Right lobe of liver (tissue), 6 donors: ENCODE data around the gene CDK14. TPM values are rescaled to one million over a fixed set of nuclear protein-coding genes. Genes with fewer than 3 reads are reported as not detected.

Experiments
- ATAC-seq, 4 donors: fragments of 200-7000 bp; cut with Tn5 transposase; one replicate each; pipeline ENCODE4 v1.9.1; 2020; ENCODE audit warnings: mild to moderate bottlenecking in 4 of 4, moderate library complexity in 4 of 4
- DNase-seq, 3 donors: peaks; one replicate each; pipeline ENCODE4 v3.0.0-alpha.2; 2020
- H3K27ac ChIP-seq, 3 donors: fragments of 200-600 bp; one replicate each; pipeline ENCODE4 v1.8.0; 2022
- H3K27me3 ChIP-seq, 2 donors: fragments of 200-600 bp; one replicate each; pipeline ENCODE4 v1.8.0; 2022
- H3K36me3 ChIP-seq, 4 donors: fragments of 200-600 bp; sonication (generic) in 1 of 4; one replicate each; pipeline versions ENCODE4 v1.5.1 to v1.8.0; 2017 to 2022; ENCODE audit warnings: control low read depth in 1 of 4
- H3K4me1 ChIP-seq, 4 donors: fragments of 200-600 bp; sonication (generic) in 1 of 4; one replicate each; pipeline versions ENCODE4 v1.5.1 to v1.8.0; 2017 to 2022; ENCODE audit warnings: control low read depth in 1 of 4
- H3K4me3 ChIP-seq, 3 donors: fragments of 200-600 bp; one replicate each; pipeline ENCODE4 v1.8.0; 2022
- H3K9me3 ChIP-seq, 4 donors: fragments of 200-600 bp; sonication (generic) in 1 of 4; one replicate each; pipeline versions ENCODE4 v1.5.1 to v1.8.0; 2017 to 2022; ENCODE audit warnings: control low read depth in 1 of 4
- POLR2A ChIP-seq: fragments of 450-650 bp; IDR thresholded peaks from one replicate; pipeline ENCODE4 v1.6.1; 2017; ENCODE audit warnings: antibody characterized with exemption, mild to moderate bottlenecking
- WGBS: methylation state at CpG from one replicate; pipeline ENCODE4 v1.1.6; 2018; ENCODE audit warnings: low coverage, low lambda C conversion rate; ENCODE audit not compliant: insufficient coverage; ENCODE audit errors: missing lambda C conversion rate; 5-methylcytosine and 5-hydroxymethylcytosine counted together
- intact Hi-C, 2 donors: fragments of 100-400 bp; cut with DNase I; formaldehyde crosslinking; loops; one replicate each; pipeline versions ENCODE4 v1.11.2 to v1.14.1; 2022
- total RNA-seq, 6 experiments: library from RNA; depleted of rRNA in 2 of 6; stranded (reverse); fragments of >200 nt in 2 of 6; fragmentation: NEBNext Ultra II Directional in 3 of 6; extraction: Animal tissue kit (Norgen Biotek cat#: 25700) in 3 of 6; gene quantifications; one replicate each; pipeline versions ENCODE4 v1.1.0 to v1.2.4, GENCODE V29; 2016 to 2023
- TF ChIP-seq, protein P1 (sequence below), 4 donors: fragments of 200-600 bp in 3 of 4; fragments of 450-650 bp in 1 of 4; IDR thresholded peaks; one replicate each; pipeline versions ENCODE4 v1.5.1 to v1.8.0; 2016 to 2022; ENCODE audit warnings: antibody characterized with exemption in 4 of 4, mild to moderate bottlenecking in 2 of 4
- donor health status: DM: no; HTN: yes; CAD: no.
- donor health status: DM: no; HTN: no; CAD: no.
- donor health status: DM: no; HTN: no; CAD: no.
- donor health status: DM: no; HTN: yes; CAD: no.
- donor health status: DM: no; HTN: yes; CAD: no.

The CDK14 gene
- total RNA-seq, 6 experiments from 2014 or later = 12.6 to 28.7 (median 17.9) TPM

DNA sequence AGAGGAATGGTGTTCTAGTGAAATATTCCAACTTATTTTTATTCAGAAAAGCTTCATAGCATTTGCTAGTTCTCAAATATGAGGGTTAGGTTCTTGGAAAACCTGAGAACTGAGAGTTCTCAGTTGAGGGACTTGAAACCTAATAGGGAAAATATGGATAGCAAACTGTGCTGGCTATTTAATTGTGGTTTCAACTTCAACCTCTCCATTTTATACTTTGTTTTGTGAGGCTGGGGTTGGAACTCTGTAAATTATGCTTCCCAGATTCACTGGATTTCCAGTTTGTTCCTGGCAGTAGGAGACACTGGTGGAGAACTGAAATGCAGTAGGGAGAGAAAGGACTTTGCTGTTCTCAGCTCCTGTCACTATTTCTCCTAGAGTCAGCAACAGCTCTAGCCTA lies 52.7 kb downstream of the CDK14 start:
- Histone ChIP-seq H3K36me3 (no peaks in the 10 kb centered on the region), H3K27ac (no peak overlapping the region), H3K27me3 (no peaks in the 10 kb centered on the region), H3K9me3 (no peaks in the 10 kb centered on the region), H3K4me3 (no peak overlapping the region), H3K4me1 (no peaks in the 10 kb centered on the region)
- no peak for DNase-seq
- intact Hi-C loops = no loop called here
- no peak for ATAC-seq
- TF ChIP-seq, protein P1, sequence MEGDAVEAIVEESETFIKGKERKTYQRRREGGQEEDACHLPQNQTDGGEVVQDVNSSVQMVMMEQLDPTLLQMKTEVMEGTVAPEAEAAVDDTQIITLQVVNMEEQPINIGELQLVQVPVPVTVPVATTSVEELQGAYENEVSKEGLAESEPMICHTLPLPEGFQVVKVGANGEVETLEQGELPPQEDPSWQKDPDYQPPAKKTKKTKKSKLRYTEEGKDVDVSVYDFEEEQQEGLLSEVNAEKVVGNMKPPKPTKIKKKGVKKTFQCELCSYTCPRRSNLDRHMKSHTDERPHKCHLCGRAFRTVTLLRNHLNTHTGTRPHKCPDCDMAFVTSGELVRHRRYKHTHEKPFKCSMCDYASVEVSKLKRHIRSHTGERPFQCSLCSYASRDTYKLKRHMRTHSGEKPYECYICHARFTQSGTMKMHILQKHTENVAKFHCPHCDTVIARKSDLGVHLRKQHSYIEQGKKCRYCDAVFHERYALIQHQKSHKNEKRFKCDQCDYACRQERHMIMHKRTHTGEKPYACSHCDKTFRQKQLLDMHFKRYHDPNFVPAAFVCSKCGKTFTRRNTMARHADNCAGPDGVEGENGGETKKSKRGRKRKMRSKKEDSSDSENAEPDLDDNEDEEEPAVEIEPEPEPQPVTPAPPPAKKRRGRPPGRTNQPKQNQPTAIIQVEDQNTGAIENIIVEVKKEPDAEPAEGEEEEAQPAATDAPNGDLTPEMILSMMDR (IDR thresholded peaks at IDR 0.05) = no peak
- TF ChIP-seq POLR2A = no peak

GRCh38 chr7:90654718-90655427 lies 58.8 kb downstream of the CDK14 start:
- Histone ChIP-seq H3K9me3 (no peaks in the 10 kb centered on the region), H3K27me3 (no peaks in the 10 kb centered on the region), H3K4me3 (no peak overlapping the region), H3K36me3 (no peaks in the 10 kb centered on the region), H3K27ac (no peak overlapping the region), H3K4me1 (peaks cover 0 to 6% (median under 1%) of the 10 kb centered on the region in 4 donors)
- intact Hi-C loops = no loop called here
- ATAC-seq (no peak), DNase-seq (no peak)
- 95% methylated on average over 4 of the region's 4 CpGs for WGBS
- TF ChIP-seq, protein P1 (IDR thresholded peaks at IDR 0.05) = no peak
- TF ChIP-seq POLR2A = no peak

DNA sequence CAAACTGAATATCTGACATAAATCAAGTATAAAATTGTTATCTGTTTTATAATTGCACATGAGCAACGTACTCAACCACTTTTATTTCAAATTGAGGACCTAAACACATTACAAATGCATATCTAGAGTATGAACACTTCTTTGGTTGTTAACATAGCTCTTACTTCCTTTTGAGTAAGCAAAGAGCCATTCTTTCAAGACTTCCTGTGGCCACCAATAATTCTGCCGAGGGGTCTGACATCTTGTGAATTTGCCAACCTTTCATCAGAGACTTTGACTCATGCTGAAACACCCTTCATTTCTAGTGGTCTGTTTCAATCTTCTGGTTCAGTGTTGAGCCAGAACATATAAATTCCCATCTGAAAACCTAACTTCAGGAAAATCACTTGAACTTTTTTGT lies 59.4 kb downstream of the CDK14 start:
- WGBS = 54% methylated on average over 2 of the region's 2 CpGs
- no peaks in the 10 kb centered on the region for H3K27me3 ChIP-seq
- DNase-seq (no peak), ATAC-seq (no peak)
- intact Hi-C loops = no loop called here
- no peaks in the 10 kb centered on the region for H3K9me3 ChIP-seq
- H3K36me3 ChIP-seq = no peaks in the 10 kb centered on the region
- no peak overlapping the region for H3K27ac ChIP-seq
- H3K4me1 ChIP-seq = peaks cover 0 to 8% (median 3%) of the 10 kb centered on the region in 4 donors
- TF ChIP-seq, protein P1 (IDR thresholded peaks at IDR 0.05) = no peak
- TF ChIP-seq POLR2A = no peak
- no peak overlapping the region for H3K4me3 ChIP-seq

DNA sequence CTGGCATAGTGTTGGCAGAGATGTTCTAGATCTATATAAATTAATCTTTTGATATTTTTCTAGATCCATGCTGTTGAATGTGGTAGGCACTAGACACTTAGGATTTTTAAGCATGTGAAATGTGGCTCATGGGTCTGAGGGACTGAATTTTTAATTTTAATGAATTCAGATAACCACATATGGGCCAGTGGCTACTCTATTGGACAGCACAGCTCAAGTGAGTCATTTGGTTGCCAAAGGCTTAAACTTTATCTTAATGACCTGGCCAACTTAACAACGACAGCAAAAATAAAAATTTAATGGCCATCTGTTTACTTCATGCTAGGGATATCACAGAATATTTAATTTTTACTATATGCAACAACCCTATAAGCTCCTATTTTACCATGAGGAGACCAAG lies 61.4 kb downstream of the CDK14 start:
- WGBS = 82% methylated on average over 1 of the region's 1 CpG
- Histone ChIP-seq H3K4me3 (no peak overlapping the region), H3K9me3 (no peaks in the 10 kb centered on the region), H3K27me3 (no peaks in the 10 kb centered on the region), H3K4me1 (peaks cover 0 to 13% (median 3%) of the 10 kb centered on the region in 4 donors), H3K36me3 (no peaks in the 10 kb centered on the region), H3K27ac (no peak overlapping the region)
- TF ChIP-seq POLR2A = no peak
- TF ChIP-seq, protein P1 (IDR thresholded peaks at IDR 0.05) = no peak
- no peak for ATAC-seq
- DNase-seq = no peak
- intact Hi-C loops = no loop called here
